ENCODE measurements around the gene PLBD1.

The PLBD1 gene

GRCh38 chr12:14505626-14506596, 61.8 kb downstream of the PLBD1 start:
- DNase-seq (ENCODE audit: low read depth), result no peak

DNA sequence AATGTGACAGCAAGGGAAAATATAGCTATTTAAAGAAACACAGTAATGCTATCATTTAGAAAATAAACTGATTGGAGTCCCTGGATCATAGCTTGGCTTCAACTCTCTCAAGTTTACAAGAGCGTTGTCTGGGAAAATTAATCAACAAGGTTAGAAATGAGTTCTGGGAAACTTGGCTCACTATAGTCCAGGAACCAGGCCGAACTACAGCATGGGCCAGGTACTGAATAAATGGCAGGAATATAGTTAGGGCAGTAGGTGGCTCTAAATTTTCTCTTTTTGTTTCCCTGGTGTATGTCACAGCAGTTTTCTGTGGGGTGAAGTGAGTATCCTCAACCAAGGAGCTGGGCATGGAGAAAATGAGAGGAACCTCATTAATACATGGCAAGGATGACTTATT, 72.4 kb downstream of the PLBD1 start:
- DNase-seq (ENCODE audit: low read depth), result no peak

- no peak for DNase-seq (ENCODE audit: low read depth)
Measured at GRCh38 chr12:14482886-14483285, 84.8 kb downstream of the PLBD1 start.

DNA sequence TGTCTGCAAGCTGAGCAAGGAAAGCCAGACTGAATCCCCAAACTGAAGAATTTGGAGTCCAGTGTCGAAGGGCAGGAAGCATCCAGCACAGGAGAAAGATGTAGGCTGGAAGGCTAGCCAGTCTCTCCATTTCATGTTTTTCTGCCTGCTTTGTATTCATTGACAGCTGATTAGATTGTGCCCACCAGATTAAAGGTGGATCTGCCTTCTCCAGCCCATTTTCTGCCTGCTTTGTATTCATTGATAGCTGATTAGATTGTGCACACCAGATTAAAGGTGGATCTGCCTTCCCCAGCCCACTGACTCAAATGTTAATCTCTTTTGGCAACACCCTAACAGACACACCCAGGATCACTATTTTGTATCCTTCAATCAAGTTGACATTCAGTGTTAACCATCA, 85.3 kb downstream of the PLBD1 start:
- no peak for DNase-seq (ENCODE audit: low read depth)

GRCh38 chr12:14481201-14481600, 86.5 kb downstream of the PLBD1 start:
- DNase-seq (ENCODE audit: low read depth), result no peak

- no peak for DNase-seq (ENCODE audit: low read depth)
Measured at GRCh38 chr12:14479004-14479403, 88.7 kb downstream of the PLBD1 start.

GRCh38 chr12:14473707-14474287, 93.9 kb downstream of the PLBD1 start:
- no peak for DNase-seq (ENCODE audit: low read depth)

GRCh38 chr12:14471497-14471896, 96.2 kb downstream of the PLBD1 start:
- DNase-seq (ENCODE audit: low read depth), result no peak

GRCh38 chr12:14460212-14460841, 107.4 kb downstream of the PLBD1 start:
- DNase-seq (ENCODE audit: low read depth), result no peak

DNA sequence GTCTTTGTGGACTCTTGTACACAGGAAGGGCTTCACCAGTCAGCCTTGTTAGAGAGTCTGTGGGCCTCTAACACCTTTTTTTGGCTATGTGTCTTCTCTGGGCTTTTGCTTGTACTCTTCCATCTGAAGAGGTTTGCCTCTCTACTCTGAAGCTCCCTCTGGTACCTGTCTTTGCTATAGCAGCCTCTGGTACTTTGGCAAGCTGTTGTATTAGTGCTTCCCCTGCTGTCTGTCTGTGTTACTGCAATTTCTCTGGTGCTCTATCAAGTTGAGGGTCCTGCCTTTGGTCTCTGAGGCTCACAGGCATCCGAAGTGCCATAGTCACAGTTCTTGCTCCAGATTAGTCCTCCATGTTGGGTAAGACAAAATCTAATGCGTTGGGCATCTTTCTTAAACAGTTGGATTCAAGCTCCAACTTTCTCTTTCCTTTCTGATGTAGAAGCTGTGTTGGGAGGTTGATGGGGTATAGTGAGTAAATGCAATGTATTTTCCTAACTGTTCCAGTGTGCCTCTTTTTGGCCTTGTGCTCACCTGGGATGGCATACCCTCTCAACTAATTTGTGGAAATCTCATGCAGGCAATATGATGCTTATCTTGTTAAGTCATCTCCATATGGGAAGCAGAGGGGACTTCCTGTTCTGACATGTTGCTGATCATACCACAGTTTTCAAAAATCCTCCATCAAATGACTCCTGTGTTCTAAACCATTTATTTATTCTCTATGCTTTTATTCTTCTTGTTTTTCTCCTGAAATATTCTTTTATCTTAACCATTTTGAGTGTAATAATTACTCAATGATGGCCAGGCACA, 113.4 kb downstream of the PLBD1 start:
- DNase-seq (ENCODE audit: low read depth), result no peak
